ENCODE results near the gene KLF8. TPM values are rescaled to one million over a fixed set of nuclear protein-coding genes. Genes with fewer than 3 reads are reported as not detected.

KLF8 gene
- total RNA-seq, 1 experiment from 2014 or later = 1.2 TPM

GRCh38 chrX:56233100-56233499, 944 bp downstream of the KLF8 start (continued):
- no peak for TF ChIP-seq MAX (IDR thresholded peaks at IDR 0.05)
- TF ChIP-seq, protein P1, sequence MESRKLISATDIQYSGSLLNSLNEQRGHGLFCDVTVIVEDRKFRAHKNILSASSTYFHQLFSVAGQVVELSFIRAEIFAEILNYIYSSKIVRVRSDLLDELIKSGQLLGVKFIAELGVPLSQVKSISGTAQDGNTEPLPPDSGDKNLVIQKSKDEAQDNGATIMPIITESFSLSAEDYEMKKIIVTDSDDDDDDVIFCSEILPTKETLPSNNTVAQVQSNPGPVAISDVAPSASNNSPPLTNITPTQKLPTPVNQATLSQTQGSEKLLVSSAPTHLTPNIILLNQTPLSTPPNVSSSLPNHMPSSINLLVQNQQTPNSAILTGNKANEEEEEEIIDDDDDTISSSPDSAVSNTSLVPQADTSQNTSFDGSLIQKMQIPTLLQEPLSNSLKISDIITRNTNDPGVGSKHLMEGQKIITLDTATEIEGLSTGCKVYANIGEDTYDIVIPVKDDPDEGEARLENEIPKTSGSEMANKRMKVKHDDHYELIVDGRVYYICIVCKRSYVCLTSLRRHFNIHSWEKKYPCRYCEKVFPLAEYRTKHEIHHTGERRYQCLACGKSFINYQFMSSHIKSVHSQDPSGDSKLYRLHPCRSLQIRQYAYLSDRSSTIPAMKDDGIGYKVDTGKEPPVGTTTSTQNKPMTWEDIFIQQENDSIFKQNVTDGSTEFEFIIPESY (IDR thresholded peaks at IDR 0.05; ENCODE audit: extremely low read depth, insufficient replicate concordance, low read length) = no peak
- TF ChIP-seq SRF (IDR thresholded peaks at IDR 0.05; ENCODE audit: low read depth) = no peak
- TF ChIP-seq POLR2A (IDR thresholded peaks at IDR 0.05; ENCODE audit: borderline replicate concordance, extremely low read depth, insufficient read depth, insufficient read length) = no peak

GRCh38 chrX:56233682-56234081, 1.5 kb downstream of the KLF8 start:
- Histone ChIP-seq H3K27ac (ENCODE audit: low read depth, low read length) (no peak overlapping the region), H2AFZ (ENCODE audit: low read depth, low read length, poor library complexity, severe bottlenecking) (no peak overlapping the region), H3K4me3 (replicated peaks in 1 of 2; ENCODE audit: low read depth in 1 of 2, low read length in 2 of 2) (no peak overlapping the region), H3K79me2 (ENCODE audit: insufficient read depth, low read length) (no peaks in the 10 kb centered on the region), H3K27me3 (ENCODE audit: insufficient read depth, low read length) (no peaks in the 10 kb centered on the region), H4K20me1 (ENCODE audit: insufficient read depth) (no peaks in the 10 kb centered on the region), H3K9ac (ENCODE audit: low read length) (no peak overlapping the region), H3K36me3 (ENCODE audit: control insufficient read depth in 1 of 2, insufficient read depth in 2 of 2, low read length in 2 of 2) (no peaks in the 10 kb centered on the region), H3K9me3 (ENCODE audit: control insufficient read depth in 1 of 2, insufficient read depth in 1 of 2, low read depth in 1 of 2, low read length in 2 of 2) (no peaks in the 10 kb centered on the region), H3K4me2 (ENCODE audit: low read length) (peak overlapping the region; percentile 27; the same call in 1 of the 2 replicates), H3K4me1 (ENCODE audit: control insufficient read depth in 1 of 2, insufficient read depth in 2 of 2, low read length in 2 of 2) (peaks cover 4 to 18% of the 10 kb centered on the region in 2 experiments), H3K9me2 (ENCODE audit: insufficient read depth) (no peaks in the 10 kb centered on the region)
- POLR2A ChIA-PET = interaction anchor here (1.2 kb wide), 1 partner anchor 9 kb away, joined by 3 read pairs; no protein-coding TSS in a partner anchor
- RAD21 ChIA-PET (ENCODE audit: low non-redundant PET in 1 of 2, low total read pairs in 2 of 2, uncharacterized antibody in 2 of 2, unreplicated experiment in 2 of 2) = no interaction called here
- peak; percentile 29 for DNase-seq (ENCODE audit: low read depth, low spot score)
- ATAC-seq = peak; percentile 84
- intact Hi-C loops (cut with micrococcal nuclease) = loop anchor here (5.0 kb wide), 1 partner anchor 516 kb away; the partner anchor contains the start of gene RRAGB
- CTCF ChIA-PET = interaction anchor here (0.7 to 1.3 kb wide), 3 partner anchors 14 to 326 kb away, joined by 4 to 7 read pairs (median 4); no protein-coding TSS in a partner anchor
- no TSS peak for BruUV-seq (replicated peaks)
- no peak for TF ChIP-seq SIN3A (IDR thresholded peaks at IDR 0.05; ENCODE audit: low read depth)
- no peak for TF ChIP-seq SRF (IDR thresholded peaks at IDR 0.05; ENCODE audit: low read depth)
- TF ChIP-seq EGR1 (IDR thresholded peaks at IDR 0.05; ENCODE audit: low read depth) = 0 out of 2 replicates have a peak, but pooled peaks have one; percentile 45
- no peak for TF ChIP-seq RAD21 (IDR thresholded peaks at IDR 0.05; ENCODE audit: low read depth)
- TF ChIP-seq ATF3 (IDR thresholded peaks at IDR 0.05) = no peak
- TF ChIP-seq SP1 (IDR thresholded peaks at IDR 0.05; ENCODE audit: low read depth) = no peak
- no peak for TF ChIP-seq POLR2AphosphoS5 (IDR thresholded peaks at IDR 0.05; ENCODE audit: low read depth, low read length)
- TF ChIP-seq JUND (IDR thresholded peaks at IDR 0.05) = no peak
- no peak for TF ChIP-seq YY1 (IDR thresholded peaks at IDR 0.05; ENCODE audit: extremely low read depth, insufficient replicate concordance, low read depth, low read length)
- TF ChIP-seq, protein P2, sequence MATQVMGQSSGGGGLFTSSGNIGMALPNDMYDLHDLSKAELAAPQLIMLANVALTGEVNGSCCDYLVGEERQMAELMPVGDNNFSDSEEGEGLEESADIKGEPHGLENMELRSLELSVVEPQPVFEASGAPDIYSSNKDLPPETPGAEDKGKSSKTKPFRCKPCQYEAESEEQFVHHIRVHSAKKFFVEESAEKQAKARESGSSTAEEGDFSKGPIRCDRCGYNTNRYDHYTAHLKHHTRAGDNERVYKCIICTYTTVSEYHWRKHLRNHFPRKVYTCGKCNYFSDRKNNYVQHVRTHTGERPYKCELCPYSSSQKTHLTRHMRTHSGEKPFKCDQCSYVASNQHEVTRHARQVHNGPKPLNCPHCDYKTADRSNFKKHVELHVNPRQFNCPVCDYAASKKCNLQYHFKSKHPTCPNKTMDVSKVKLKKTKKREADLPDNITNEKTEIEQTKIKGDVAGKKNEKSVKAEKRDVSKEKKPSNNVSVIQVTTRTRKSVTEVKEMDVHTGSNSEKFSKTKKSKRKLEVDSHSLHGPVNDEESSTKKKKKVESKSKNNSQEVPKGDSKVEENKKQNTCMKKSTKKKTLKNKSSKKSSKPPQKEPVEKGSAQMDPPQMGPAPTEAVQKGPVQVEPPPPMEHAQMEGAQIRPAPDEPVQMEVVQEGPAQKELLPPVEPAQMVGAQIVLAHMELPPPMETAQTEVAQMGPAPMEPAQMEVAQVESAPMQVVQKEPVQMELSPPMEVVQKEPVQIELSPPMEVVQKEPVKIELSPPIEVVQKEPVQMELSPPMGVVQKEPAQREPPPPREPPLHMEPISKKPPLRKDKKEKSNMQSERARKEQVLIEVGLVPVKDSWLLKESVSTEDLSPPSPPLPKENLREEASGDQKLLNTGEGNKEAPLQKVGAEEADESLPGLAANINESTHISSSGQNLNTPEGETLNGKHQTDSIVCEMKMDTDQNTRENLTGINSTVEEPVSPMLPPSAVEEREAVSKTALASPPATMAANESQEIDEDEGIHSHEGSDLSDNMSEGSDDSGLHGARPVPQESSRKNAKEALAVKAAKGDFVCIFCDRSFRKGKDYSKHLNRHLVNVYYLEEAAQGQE (IDR thresholded peaks at IDR 0.05; ENCODE audit: low read depth) = no peak
- no peak for TF ChIP-seq ZFX (IDR thresholded peaks at IDR 0.05)
- TF ChIP-seq EZH2 (IDR thresholded peaks at IDR 0.05) = no peak
- TF ChIP-seq, protein P3, sequence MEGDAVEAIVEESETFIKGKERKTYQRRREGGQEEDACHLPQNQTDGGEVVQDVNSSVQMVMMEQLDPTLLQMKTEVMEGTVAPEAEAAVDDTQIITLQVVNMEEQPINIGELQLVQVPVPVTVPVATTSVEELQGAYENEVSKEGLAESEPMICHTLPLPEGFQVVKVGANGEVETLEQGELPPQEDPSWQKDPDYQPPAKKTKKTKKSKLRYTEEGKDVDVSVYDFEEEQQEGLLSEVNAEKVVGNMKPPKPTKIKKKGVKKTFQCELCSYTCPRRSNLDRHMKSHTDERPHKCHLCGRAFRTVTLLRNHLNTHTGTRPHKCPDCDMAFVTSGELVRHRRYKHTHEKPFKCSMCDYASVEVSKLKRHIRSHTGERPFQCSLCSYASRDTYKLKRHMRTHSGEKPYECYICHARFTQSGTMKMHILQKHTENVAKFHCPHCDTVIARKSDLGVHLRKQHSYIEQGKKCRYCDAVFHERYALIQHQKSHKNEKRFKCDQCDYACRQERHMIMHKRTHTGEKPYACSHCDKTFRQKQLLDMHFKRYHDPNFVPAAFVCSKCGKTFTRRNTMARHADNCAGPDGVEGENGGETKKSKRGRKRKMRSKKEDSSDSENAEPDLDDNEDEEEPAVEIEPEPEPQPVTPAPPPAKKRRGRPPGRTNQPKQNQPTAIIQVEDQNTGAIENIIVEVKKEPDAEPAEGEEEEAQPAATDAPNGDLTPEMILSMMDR (IDR thresholded peaks at IDR 0.05 in 2 of 3, conservative IDR thresholded peaks at IDR 0.05 in 1 of 3; ENCODE audit: borderline replicate concordance in 1 of 3, insufficient read depth in 1 of 3, low read depth in 2 of 3, low read length in 2 of 3) = peak in 1 of 3 experiments; percentile 22; a peak in 2 of 6 replicates
- TF ChIP-seq TCF7L2 (IDR thresholded peaks at IDR 0.05; ENCODE audit: borderline replicate concordance, extremely low read depth, insufficient read depth, insufficient read length) = no peak

Measured in HCT116 (cell line).